Measurements from ENCODE around the gene GTF2IRD1. TPM values are rescaled to one million over a fixed set of nuclear protein-coding genes. Genes with fewer than 3 reads are reported as not detected.

The GTF2IRD1 gene
- total and polyA plus RNA-seq, 2 experiments from 2014 or later: 28.7 to 37.1 TPM

DNA sequence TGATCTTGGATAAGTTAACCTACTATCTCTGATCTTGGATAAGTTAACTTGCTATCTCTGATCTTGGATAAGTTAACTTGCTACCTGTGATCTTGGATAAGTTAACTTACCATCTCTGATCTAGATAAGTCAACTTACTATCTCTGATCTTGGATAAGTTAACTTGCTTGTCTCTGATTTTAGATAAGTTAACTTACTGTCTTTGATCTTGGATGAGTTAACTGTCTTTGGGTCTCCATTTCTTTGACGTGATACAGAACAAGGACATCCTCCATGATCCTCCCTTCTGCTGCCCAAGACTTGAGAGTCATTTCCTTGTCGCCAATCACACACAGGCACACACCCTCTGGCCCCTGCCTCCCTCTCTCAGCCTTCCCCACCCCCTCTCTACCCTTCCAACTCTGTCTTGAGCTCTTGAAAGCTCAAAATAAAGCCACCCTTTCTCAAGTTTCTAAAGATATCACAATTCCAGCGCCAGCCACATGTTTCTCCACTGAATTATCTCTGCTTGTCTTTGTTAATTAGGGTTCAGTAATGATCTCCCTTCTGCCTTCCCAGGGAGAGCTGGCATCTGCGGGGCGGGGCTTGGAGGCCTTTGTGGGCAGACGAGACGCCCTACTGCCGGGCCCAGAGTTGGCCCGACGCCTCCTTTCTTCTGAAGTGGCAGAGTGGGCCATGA is 118.7 kb downstream of the GTF2IRD1 start:
- DNase-seq (ENCODE audit: low spot score): no peak
- TF ChIP-seq, protein P1, sequence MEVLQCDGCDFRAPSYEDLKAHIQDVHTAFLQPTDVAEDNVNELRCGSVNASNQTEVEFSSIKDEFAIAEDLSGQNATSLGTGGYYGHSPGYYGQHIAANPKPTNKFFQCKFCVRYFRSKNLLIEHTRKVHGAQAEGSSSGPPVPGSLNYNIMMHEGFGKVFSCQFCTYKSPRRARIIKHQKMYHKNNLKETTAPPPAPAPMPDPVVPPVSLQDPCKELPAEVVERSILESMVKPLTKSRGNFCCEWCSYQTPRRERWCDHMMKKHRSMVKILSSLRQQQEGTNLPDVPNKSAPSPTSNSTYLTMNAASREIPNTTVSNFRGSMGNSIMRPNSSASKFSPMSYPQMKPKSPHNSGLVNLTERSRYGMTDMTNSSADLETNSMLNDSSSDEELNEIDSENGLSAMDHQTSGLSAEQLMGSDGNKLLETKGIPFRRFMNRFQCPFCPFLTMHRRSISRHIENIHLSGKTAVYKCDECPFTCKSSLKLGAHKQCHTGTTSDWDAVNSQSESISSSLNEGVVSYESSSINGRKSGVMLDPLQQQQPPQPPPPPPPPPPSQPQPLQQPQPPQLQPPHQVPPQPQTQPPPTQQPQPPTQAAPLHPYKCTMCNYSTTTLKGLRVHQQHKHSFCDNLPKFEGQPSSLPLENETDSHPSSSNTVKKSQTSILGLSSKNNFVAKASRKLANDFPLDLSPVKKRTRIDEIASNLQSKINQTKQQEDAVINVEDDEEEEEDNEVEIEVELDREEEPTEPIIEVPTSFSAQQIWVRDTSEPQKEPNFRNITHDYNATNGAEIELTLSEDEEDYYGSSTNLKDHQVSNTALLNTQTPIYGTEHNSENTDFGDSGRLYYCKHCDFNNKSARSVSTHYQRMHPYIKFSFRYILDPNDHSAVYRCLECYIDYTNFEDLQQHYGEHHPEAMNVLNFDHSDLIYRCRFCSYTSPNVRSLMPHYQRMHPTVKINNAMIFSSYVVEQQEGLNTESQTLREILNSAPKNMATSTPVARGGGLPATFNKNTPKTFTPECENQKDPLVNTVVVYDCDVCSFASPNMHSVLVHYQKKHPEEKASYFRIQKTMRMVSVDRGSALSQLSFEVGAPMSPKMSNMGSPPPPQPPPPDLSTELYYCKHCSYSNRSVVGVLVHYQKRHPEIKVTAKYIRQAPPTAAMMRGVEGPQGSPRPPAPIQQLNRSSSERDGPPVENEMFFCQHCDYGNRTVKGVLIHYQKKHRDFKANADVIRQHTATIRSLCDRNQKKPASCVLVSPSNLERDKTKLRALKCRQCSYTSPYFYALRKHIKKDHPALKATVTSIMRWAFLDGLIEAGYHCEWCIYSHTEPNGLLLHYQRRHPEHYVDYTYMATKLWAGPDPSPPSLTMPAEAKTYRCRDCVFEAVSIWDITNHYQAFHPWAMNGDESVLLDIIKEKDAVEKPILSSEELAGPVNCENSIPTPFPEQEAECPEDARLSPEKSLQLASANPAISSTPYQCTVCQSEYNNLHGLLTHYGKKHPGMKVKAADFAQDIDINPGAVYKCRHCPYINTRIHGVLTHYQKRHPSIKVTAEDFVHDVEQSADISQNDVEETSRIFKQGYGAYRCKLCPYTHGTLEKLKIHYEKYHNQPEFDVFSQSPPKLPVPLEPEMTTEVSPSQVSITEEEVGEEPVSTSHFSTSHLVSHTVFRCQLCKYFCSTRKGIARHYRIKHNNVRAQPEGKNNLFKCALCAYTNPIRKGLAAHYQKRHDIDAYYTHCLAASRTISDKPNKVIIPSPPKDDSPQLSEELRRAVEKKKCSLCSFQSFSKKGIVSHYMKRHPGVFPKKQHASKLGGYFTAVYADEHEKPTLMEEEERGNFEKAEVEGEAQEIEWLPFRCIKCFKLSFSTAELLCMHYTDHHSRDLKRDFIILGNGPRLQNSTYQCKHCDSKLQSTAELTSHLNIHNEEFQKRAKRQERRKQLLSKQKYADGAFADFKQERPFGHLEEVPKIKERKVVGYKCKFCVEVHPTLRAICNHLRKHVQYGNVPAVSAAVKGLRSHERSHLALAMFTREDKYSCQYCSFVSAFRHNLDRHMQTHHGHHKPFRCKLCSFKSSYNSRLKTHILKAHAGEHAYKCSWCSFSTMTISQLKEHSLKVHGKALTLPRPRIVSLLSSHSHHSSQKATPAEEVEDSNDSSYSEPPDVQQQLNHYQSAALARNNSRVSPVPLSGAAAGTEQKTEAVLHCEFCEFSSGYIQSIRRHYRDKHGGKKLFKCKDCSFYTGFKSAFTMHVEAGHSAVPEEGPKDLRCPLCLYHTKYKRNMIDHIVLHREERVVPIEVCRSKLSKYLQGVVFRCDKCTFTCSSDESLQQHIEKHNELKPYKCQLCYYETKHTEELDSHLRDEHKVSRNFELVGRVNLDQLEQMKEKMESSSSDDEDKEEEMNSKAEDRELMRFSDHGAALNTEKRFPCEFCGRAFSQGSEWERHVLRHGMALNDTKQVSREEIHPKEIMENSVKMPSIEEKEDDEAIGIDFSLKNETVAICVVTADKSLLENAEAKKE (CRISPR knock-in tag; IDR thresholded peaks at IDR 0.05): no peak
- no peak for TF ChIP-seq ETS1 (IDR thresholded peaks at IDR 0.05)
- no peak for TF ChIP-seq POLR2AphosphoS5 (IDR thresholded peaks at IDR 0.05; ENCODE audit: low read depth)
- no peak for TF ChIP-seq STAT1 (IDR thresholded peaks at IDR 0.05; ENCODE audit: unreplicated experiment)
- TF ChIP-seq CTCF (conservative IDR thresholded peaks at IDR 0.05; ENCODE audit: low read depth in 2 of 2): no peak
- no peak for TF ChIP-seq ZNF331 (CRISPR knock-in tag; IDR thresholded peaks at IDR 0.05; ENCODE audit: low read depth)
- TF ChIP-seq NANOG (IDR thresholded peaks at IDR 0.05; ENCODE audit: borderline replicate concordance): no peak
- TF ChIP-seq EZH2 (IDR thresholded peaks at IDR 0.05; ENCODE audit: low read depth, unreplicated experiment): no peak
- no peak for TF ChIP-seq ZNF114 (CRISPR knock-in tag; IDR thresholded peaks at IDR 0.05)
- TF ChIP-seq, protein P2, sequence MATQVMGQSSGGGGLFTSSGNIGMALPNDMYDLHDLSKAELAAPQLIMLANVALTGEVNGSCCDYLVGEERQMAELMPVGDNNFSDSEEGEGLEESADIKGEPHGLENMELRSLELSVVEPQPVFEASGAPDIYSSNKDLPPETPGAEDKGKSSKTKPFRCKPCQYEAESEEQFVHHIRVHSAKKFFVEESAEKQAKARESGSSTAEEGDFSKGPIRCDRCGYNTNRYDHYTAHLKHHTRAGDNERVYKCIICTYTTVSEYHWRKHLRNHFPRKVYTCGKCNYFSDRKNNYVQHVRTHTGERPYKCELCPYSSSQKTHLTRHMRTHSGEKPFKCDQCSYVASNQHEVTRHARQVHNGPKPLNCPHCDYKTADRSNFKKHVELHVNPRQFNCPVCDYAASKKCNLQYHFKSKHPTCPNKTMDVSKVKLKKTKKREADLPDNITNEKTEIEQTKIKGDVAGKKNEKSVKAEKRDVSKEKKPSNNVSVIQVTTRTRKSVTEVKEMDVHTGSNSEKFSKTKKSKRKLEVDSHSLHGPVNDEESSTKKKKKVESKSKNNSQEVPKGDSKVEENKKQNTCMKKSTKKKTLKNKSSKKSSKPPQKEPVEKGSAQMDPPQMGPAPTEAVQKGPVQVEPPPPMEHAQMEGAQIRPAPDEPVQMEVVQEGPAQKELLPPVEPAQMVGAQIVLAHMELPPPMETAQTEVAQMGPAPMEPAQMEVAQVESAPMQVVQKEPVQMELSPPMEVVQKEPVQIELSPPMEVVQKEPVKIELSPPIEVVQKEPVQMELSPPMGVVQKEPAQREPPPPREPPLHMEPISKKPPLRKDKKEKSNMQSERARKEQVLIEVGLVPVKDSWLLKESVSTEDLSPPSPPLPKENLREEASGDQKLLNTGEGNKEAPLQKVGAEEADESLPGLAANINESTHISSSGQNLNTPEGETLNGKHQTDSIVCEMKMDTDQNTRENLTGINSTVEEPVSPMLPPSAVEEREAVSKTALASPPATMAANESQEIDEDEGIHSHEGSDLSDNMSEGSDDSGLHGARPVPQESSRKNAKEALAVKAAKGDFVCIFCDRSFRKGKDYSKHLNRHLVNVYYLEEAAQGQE (IDR thresholded peaks at IDR 0.05; ENCODE audit: unreplicated experiment): no peak
- no peak for TF ChIP-seq CREB1 (CRISPR knock-in tag; IDR thresholded peaks at IDR 0.05; ENCODE audit: low read depth)
- TF ChIP-seq JUNB (IDR thresholded peaks at IDR 0.05; ENCODE audit: unreplicated experiment): no peak
- TF ChIP-seq EZH2phosphoT487 (IDR thresholded peaks at IDR 0.05; ENCODE audit: unreplicated experiment): no peak
- peaks cover 14% of the 10 kb centered on the region; the same call in 2 of the 3 replicates for H3K36me3 Mint-ChIP-seq (ENCODE audit: low read depth)
- Histone ChIP-seq H3K9me2 (ENCODE audit: insufficient read depth) (no peaks in the 10 kb centered on the region), H3K79me2 (replicated peaks; ENCODE audit: insufficient read depth) (no peaks in the 10 kb centered on the region), H3K4me2 (no peak overlapping the region), H2AFZ (no peak overlapping the region), H3K4me1 (ENCODE audit: insufficient read depth) (no peaks in the 10 kb centered on the region), H3K27me3 (ENCODE audit: insufficient read depth) (no peaks in the 10 kb centered on the region), H4K20me1 (replicated peaks; ENCODE audit: insufficient read depth) (no peaks in the 10 kb centered on the region), H3K4me3 (no peak overlapping the region), H3F3A (replicated peaks; ENCODE audit: low read depth) (peaks cover 4% of the 10 kb centered on the region), H3K36me3 (ENCODE audit: insufficient read depth) (no peaks in the 10 kb centered on the region), H3K27ac (ENCODE audit: low read depth) (no peak overlapping the region)
- no peak overlapping the region for H3K27ac Mint-ChIP-seq
- H3K27me3 Mint-ChIP-seq (ENCODE audit: insufficient read depth, low read depth, poor library complexity): peaks cover 15% of the 10 kb centered on the region
- peaks cover 8% of the 10 kb centered on the region for H3K4me1 Mint-ChIP-seq
- peak; percentile 18; the same call in 2 of the 3 replicates for ATAC-seq
- no peaks in the 10 kb centered on the region for H3K9me3 Mint-ChIP-seq
- no peak overlapping the region for H3K4me3 Mint-ChIP-seq
